ENCODE results near the gene SPTB.

The SPTB gene

DNA sequence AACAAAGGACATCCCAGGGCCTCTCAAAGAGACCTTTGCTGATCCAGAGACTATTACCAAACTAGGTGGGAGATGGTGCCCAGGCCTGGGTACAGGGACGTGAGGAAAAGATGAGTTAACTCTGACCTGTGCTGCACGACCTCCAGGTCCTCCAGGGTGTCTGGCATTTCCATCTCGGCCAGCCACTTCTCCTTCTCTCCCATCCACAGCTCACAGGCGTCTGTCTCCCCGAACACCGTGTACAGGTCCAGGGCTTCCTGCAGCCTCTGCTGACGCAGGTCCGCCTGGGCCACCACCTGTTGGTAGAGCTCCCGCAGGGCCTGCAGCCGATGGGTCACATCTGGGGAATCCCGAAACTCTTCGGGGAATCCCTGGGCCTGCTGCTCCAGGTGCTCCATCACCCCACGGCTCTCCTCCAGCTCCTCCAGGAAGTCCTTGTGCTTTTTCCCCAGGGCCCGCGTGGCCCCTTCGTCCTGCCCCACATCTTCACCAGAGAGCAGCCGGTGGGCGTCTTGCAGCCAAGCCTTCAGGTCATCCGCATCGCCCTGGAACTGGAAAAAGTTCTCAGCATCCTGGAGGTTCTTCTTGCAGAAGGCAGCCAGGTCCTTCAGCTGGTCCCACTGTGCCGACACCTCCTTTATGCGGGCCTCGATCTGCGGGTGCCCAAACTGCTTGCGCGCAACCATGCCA, 86.7 kb downstream of the SPTB start:
- Histone ChIP-seq H2AFZ (ENCODE audit: low read depth, low read length) (no peak overlapping the region), H3K9me3 (ENCODE audit: insufficient read depth, low read length, severe bottlenecking) (no peaks in the 10 kb centered on the region), H3K4me1 (ENCODE audit: insufficient read depth, low read length) (no peaks in the 10 kb centered on the region), H3K79me2 (ENCODE audit: insufficient read depth, low read length) (no peaks in the 10 kb centered on the region), H3K4me3 (ENCODE audit: low read depth in 1 of 2, low read length in 2 of 2) (no peak overlapping the region), H3K27ac (ENCODE audit: low read length) (no peak overlapping the region), H3K4me2 (ENCODE audit: insufficient read depth, low read length) (no peak overlapping the region), H3K27me3 (ENCODE audit: insufficient read depth, low read length, poor library complexity) (peaks cover 8% of the 10 kb centered on the region), H3K36me3 (ENCODE audit: insufficient read depth, low read length) (no peaks in the 10 kb centered on the region), H4K20me1 (ENCODE audit: insufficient read depth, low read length) (no peaks in the 10 kb centered on the region), H3K9ac (ENCODE audit: low read depth, low read length) (no peak overlapping the region)
- TF ChIP-seq, protein P1, sequence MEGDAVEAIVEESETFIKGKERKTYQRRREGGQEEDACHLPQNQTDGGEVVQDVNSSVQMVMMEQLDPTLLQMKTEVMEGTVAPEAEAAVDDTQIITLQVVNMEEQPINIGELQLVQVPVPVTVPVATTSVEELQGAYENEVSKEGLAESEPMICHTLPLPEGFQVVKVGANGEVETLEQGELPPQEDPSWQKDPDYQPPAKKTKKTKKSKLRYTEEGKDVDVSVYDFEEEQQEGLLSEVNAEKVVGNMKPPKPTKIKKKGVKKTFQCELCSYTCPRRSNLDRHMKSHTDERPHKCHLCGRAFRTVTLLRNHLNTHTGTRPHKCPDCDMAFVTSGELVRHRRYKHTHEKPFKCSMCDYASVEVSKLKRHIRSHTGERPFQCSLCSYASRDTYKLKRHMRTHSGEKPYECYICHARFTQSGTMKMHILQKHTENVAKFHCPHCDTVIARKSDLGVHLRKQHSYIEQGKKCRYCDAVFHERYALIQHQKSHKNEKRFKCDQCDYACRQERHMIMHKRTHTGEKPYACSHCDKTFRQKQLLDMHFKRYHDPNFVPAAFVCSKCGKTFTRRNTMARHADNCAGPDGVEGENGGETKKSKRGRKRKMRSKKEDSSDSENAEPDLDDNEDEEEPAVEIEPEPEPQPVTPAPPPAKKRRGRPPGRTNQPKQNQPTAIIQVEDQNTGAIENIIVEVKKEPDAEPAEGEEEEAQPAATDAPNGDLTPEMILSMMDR (IDR thresholded peaks at IDR 0.05; ENCODE audit: borderline replicate concordance, extremely low read depth, low read length, poor library complexity, severe bottlenecking) = no peak
- TF ChIP-seq EZH2 (IDR thresholded peaks at IDR 0.05; ENCODE audit: borderline replicate concordance, low read depth, low read length, severe bottlenecking) = no peak
- DNase-seq (no peak), ATAC-seq (ENCODE audit: insufficient read depth, low read depth) (no peak)

DNA sequence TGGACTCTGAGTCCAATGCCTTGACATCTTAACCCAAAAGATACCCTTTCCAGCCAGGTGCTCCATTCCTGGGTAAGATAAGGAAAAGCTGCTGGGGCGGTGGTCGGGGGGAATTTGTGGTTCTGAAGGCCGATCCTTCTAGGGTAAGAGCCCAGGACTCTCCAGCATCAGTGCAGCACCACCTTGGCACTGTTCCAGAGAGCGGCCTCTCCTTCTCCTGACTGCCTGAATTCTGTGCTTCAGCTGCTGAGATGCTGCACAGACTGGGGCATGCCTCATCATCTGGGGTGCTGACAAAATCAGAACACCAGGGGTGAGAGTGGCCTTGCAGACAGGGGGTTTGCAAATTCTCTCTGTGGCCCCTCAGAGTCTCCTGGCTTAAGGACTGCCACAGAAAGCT, 87.5 kb downstream of the SPTB start:
- Histone ChIP-seq H3K4me2 (ENCODE audit: insufficient read depth, low read length) (no peak overlapping the region), H3K4me3 (ENCODE audit: low read depth in 1 of 2, low read length in 2 of 2) (no peak overlapping the region), H3K36me3 (ENCODE audit: insufficient read depth, low read length) (no peaks in the 10 kb centered on the region), H3K27me3 (ENCODE audit: insufficient read depth, low read length, poor library complexity) (peaks cover 8% of the 10 kb centered on the region), H4K20me1 (ENCODE audit: insufficient read depth, low read length) (no peaks in the 10 kb centered on the region), H2AFZ (ENCODE audit: low read depth, low read length) (no peak overlapping the region), H3K9me3 (ENCODE audit: insufficient read depth, low read length, severe bottlenecking) (no peaks in the 10 kb centered on the region), H3K79me2 (ENCODE audit: insufficient read depth, low read length) (no peaks in the 10 kb centered on the region), H3K9ac (ENCODE audit: low read depth, low read length) (no peak overlapping the region), H3K27ac (ENCODE audit: low read length) (no peak overlapping the region), H3K4me1 (ENCODE audit: insufficient read depth, low read length) (no peaks in the 10 kb centered on the region)
- TF ChIP-seq EZH2 (IDR thresholded peaks at IDR 0.05; ENCODE audit: borderline replicate concordance, low read depth, low read length, severe bottlenecking) = no peak
- TF ChIP-seq, protein P1 (IDR thresholded peaks at IDR 0.05; ENCODE audit: borderline replicate concordance, extremely low read depth, low read length, poor library complexity, severe bottlenecking) = no peak
- no peak for ATAC-seq (ENCODE audit: insufficient read depth, low read depth)
- DNase-seq = no peak

DNA sequence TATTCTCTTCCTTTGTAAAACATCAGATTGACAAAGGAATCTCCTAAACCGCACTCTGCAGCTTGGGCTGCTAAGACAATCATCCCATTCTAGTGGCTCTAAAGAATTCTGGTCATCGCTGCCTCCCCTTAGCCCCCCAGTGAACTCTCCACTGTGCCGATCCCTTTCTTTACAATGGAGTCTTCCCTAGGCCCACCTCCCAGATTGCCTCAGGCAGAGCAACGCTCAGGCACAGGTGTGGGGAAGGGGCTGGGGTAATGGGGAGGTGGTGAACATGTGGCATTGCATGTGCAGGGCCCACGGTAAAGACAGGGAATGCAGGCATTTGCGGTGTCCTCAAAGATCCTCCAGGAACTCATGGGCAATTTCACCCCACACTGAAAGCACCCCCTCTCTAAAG, 89.2 kb downstream of the SPTB start:
- TF ChIP-seq, protein P1 (IDR thresholded peaks at IDR 0.05; ENCODE audit: borderline replicate concordance, extremely low read depth, low read length, poor library complexity, severe bottlenecking) = no peak
- no peak for TF ChIP-seq EZH2 (IDR thresholded peaks at IDR 0.05; ENCODE audit: borderline replicate concordance, low read depth, low read length, severe bottlenecking)
- H3K27me3 ChIP-seq (ENCODE audit: insufficient read depth, low read length, poor library complexity) = peaks cover 8% of the 10 kb centered on the region
- H3K9me3 ChIP-seq (ENCODE audit: insufficient read depth, low read length, severe bottlenecking) = no peaks in the 10 kb centered on the region
- DNase-seq (no peak), ATAC-seq (ENCODE audit: insufficient read depth, low read depth) (no peak)
- no peaks in the 10 kb centered on the region for H3K79me2 ChIP-seq (ENCODE audit: insufficient read depth, low read length)
- no peak overlapping the region for H3K9ac ChIP-seq (ENCODE audit: low read depth, low read length)
- H3K4me1 ChIP-seq (ENCODE audit: insufficient read depth, low read length) = no peaks in the 10 kb centered on the region
- no peak overlapping the region for H3K27ac ChIP-seq (ENCODE audit: low read length)
- no peak overlapping the region for H2AFZ ChIP-seq (ENCODE audit: low read depth, low read length)
- H3K36me3 ChIP-seq (ENCODE audit: insufficient read depth, low read length) = no peaks in the 10 kb centered on the region
- no peak overlapping the region for H3K4me3 ChIP-seq (ENCODE audit: low read depth in 1 of 2, low read length in 2 of 2)
- H4K20me1 ChIP-seq (ENCODE audit: insufficient read depth, low read length) = 0 out of 2 replicates have a peak, but pooled peaks cover 4% of the 10 kb centered on the region
- no peak overlapping the region for H3K4me2 ChIP-seq (ENCODE audit: insufficient read depth, low read length)

Data from DND-41 (cell line).